Ascending aorta (tissue), 2 donors: ENCODE results near the gene ILF2. TPM values are rescaled to one million over a fixed set of nuclear protein-coding genes. Genes with fewer than 3 reads are reported as not detected.

Source experiments
- DNase-seq, 2 donors: peaks; one replicate each; pipeline ENCODE4 v3.0.0-alpha.2; 2019; ENCODE audit warnings: low spot score in 2 of 2
- H3K27ac ChIP-seq, 2 donors: fragments of 200-600 bp; sonication (generic); one replicate each; pipeline ENCODE4 v1.5.1; 2016 to 2017; ENCODE audit warnings: mild to moderate bottlenecking in 1 of 2
- H3K27me3 ChIP-seq: fragments of 200-600 bp; sonication (generic); one replicate; pipeline ENCODE4 v1.5.1; 2017
- H3K36me3 ChIP-seq, 2 donors: fragments of 200-600 bp; sonication (generic); one replicate each; pipeline ENCODE4 v1.5.1; 2016
- H3K4me1 ChIP-seq, 2 donors: fragments of 200-600 bp; sonication (generic); one replicate each; pipeline ENCODE4 v1.5.1; 2016 to 2017; ENCODE audit warnings: mild to moderate bottlenecking in 1 of 2
- H3K4me3 ChIP-seq, 2 donors: fragments of 200-600 bp; sonication (generic); one replicate each; pipeline ENCODE4 v1.5.1; 2016 to 2017; ENCODE audit warnings: mild to moderate bottlenecking in 1 of 2
- H3K9me3 ChIP-seq, 2 donors: fragments of 200-600 bp; sonication (generic); one replicate each; pipeline ENCODE4 v1.5.1; 2016
- intact Hi-C: fragments of 100-400 bp; cut with DNase I; formaldehyde crosslinking; loops from one replicate; pipeline ENCODE4 v1.15.1; 2023
- total RNA-seq: library from RNA; depleted of rRNA; stranded (reverse); fragments of >200 nt; gene quantifications from one replicate; pipeline ENCODE4 v1.1.0, GENCODE V29; 2016
- TF ChIP-seq, protein P1 (sequence below), 3 experiments: fragments of 200-600 bp in 2 of 3; fragments of 450-650 bp in 1 of 3; sonication (generic) in 2 of 3; IDR thresholded peaks; one replicate each; pipeline ENCODE4 v1.5.1; 2016 to 2019; ENCODE audit warnings: antibody characterized with exemption in 3 of 3, mild to moderate bottlenecking in 1 of 3, moderate library complexity in 1 of 3

Gene ILF2
- total RNA-seq, 1 donor from 2014 or later: 37.5 TPM

DNA sequence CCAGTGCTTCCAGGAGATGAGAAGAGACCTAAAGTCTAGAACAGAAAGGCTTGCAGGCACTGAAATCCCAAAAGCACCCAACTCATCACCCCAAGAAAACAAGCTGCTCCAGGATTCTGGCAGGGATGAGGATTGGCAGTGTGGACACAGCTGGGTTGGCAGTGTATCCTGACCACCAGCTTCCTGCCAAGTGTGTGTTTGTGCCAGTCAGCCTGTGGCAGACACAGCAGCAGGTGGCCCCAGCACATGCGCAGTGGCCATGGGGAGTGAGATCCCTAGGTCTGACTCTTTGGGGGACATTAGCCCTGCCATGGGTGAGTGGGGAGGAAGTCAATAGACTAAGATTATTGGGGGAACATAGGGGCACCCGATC lies 20.9 kb downstream of the ILF2 start:
- Histone ChIP-seq H3K4me1 (peaks cover 5 to 12% of the 10 kb centered on the region in 2 donors), H3K9me3 (no peaks in the 10 kb centered on the region), H3K4me3 (no peak overlapping the region), H3K36me3 (peaks cover 7 to 21% of the 10 kb centered on the region in 2 donors), H3K27ac (peak overlapping the region in 1 of 2 donors; percentile 29), H3K27me3 (no peaks in the 10 kb centered on the region)
- TF ChIP-seq, protein P1, sequence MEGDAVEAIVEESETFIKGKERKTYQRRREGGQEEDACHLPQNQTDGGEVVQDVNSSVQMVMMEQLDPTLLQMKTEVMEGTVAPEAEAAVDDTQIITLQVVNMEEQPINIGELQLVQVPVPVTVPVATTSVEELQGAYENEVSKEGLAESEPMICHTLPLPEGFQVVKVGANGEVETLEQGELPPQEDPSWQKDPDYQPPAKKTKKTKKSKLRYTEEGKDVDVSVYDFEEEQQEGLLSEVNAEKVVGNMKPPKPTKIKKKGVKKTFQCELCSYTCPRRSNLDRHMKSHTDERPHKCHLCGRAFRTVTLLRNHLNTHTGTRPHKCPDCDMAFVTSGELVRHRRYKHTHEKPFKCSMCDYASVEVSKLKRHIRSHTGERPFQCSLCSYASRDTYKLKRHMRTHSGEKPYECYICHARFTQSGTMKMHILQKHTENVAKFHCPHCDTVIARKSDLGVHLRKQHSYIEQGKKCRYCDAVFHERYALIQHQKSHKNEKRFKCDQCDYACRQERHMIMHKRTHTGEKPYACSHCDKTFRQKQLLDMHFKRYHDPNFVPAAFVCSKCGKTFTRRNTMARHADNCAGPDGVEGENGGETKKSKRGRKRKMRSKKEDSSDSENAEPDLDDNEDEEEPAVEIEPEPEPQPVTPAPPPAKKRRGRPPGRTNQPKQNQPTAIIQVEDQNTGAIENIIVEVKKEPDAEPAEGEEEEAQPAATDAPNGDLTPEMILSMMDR (IDR thresholded peaks at IDR 0.05): no peak
- intact Hi-C loops: no loop called here
- peak in 1 of 2 donors; percentile 68 for DNase-seq

DNA sequence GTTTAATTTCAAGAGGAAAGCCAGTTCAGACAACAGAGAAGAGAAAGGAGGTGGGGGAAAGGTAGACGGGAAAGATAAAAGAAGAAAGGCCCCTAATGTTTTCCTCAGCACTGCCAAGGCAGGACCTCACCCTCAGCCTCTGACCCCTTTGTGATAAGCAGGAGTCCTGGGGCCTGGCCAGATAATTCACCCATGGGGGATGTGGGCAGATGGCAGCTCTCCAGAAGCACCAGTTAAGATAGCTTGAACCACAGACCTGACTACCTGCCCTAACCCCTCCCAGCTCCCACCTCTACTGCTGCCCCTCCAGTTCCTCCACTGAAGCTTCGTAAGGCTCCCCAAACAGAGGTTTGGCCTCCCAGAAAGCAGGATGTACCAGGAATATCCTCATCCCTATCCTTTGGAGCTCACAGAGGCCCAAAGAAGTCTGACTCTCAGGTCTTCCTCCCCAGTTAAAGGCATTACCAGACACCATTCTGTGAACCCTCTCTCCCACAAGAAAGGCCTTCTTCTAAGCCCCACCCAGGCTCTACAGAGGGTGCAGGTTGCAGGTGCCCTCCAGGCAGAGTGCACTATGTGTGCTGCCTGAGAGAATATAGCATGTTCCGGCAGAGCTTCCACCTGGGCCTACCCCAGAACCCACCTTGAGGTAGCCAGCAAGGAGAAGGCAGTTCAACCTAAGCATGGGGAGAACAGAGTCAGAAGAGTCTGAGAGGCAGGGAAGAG lies 21.5 kb downstream of the ILF2 start:
- Histone ChIP-seq H3K4me1 (peaks cover 5 to 12% of the 10 kb centered on the region in 2 donors), H3K9me3 (no peaks in the 10 kb centered on the region), H3K27me3 (no peaks in the 10 kb centered on the region), H3K27ac (peak overlapping the region in 1 of 2 donors; percentile 29), H3K4me3 (no peak overlapping the region), H3K36me3 (peaks cover 12 to 26% of the 10 kb centered on the region in 2 donors)
- TF ChIP-seq, protein P1 (IDR thresholded peaks at IDR 0.05): no peak
- DNase-seq: peak in 1 of 2 donors; percentile 55
- intact Hi-C loops: no loop called here

DNA sequence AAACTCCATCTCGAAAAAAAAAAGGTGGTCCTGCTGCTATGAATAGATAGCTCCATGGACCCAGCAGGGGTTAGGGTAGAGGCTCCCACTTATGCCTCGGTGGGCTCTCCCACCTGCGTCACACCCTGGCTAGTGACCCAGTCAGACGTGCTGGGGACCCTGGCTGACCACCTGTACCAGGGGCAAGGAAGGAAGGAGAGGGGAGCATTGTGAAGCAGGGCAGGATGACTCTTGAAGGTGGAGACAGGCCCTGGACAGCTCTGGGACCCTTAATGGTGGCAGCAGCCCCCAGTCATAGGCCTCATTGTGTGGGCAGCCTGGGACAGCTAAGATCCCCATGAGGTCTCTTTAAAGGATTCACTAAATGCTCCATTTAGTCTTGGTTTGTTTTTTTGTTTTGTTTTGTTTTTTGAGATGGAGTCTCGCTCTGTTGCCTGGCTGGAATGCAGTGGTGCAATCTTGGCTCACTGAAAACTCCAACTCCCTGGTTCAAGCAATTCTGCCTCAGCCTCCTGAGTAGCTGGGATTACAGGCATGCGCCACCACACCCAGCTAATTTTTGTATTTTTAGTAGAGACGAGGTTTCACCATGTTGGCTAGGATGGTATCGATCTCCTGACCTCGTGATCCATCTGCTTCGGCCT lies 22.7 kb downstream of the ILF2 start:
- H3K4me1 ChIP-seq: peaks cover 5 to 12% of the 10 kb centered on the region in 2 donors
- TF ChIP-seq, protein P1 (IDR thresholded peaks at IDR 0.05): no peak
- H3K36me3 ChIP-seq: peaks cover 24 to 38% of the 10 kb centered on the region in 2 donors
- no peak overlapping the region for H3K4me3 ChIP-seq
- no peaks in the 10 kb centered on the region for H3K27me3 ChIP-seq
- H3K27ac ChIP-seq: no peak overlapping the region
- peak in 1 of 2 donors; percentile 41 for DNase-seq
- H3K9me3 ChIP-seq: no peaks in the 10 kb centered on the region
- intact Hi-C loops: no loop called here

DNA sequence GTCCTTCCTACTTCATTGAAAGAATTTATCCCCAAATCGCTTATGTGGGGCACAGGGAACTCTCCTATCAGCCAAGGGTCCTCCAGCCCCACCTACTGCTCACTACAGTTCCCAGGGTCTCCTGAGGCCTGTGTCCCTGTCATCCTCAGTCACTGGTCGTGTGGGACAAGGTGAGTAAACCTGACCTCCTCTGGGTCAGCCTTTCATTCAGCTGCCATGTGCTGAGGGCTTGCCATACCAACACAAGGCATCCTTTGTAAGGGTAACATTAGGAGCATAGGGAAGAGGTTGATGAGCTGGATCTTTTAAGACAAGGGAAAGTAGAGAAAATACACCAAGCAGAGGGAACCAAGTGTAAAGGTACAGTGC lies 23.5 kb downstream of the ILF2 start:
- peaks cover 5 to 10% of the 10 kb centered on the region in 2 donors for H3K4me1 ChIP-seq
- no peak overlapping the region for H3K27ac ChIP-seq
- TF ChIP-seq, protein P1 (IDR thresholded peaks at IDR 0.05): no peak
- no peak for DNase-seq
- intact Hi-C loops: no loop called here
- H3K9me3 ChIP-seq: no peaks in the 10 kb centered on the region
- H3K36me3 ChIP-seq: peaks cover 32 to 46% of the 10 kb centered on the region in 2 donors
- no peak overlapping the region for H3K4me3 ChIP-seq
- no peaks in the 10 kb centered on the region for H3K27me3 ChIP-seq

DNA sequence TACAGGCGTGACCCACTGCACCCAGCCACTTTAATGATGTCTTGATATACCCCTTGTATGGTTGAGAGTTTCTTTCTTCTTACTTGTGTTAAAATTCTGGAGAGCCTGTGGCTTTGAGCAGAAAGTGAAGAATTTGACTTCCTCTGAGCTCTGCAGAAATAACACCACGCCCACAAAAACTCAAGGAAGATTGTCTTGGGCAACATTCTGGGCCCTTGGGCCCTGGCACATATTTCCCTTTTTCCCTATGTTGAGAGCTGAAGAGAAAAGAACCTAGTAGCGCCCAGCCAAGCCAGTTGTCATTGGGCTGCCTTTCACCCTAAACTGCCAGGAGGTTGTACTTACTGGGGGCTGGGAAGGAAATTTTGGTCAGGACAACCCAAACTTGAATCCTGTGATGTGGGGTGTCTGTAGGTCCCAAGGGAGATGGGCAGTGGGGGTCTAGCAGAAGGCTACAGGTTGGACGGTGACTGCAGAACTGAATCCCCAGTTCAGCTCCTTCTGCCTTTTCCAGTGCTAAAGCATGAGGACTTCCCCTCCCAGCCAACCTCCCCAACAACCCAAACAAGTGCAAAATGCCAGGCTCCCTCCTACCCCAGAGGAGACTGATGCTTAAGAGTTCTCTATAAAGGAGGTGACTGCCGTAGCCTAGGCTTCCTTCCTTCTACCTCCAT lies 24.0 kb downstream of the ILF2 start:
- Histone ChIP-seq H3K36me3 (peaks cover 36 to 51% of the 10 kb centered on the region in 2 donors), H3K9me3 (no peaks in the 10 kb centered on the region), H3K4me3 (no peak overlapping the region), H3K4me1 (peaks cover 5 to 10% of the 10 kb centered on the region in 2 donors), H3K27ac (no peak overlapping the region), H3K27me3 (no peaks in the 10 kb centered on the region)
- intact Hi-C loops: no loop called here
- TF ChIP-seq, protein P1 (IDR thresholded peaks at IDR 0.05): no peak
- DNase-seq: no peak
